ENCODE measurements around the gene SLC35F4.

Gene SLC35F4

GRCh38 chr14:57816568-57817284, 49.2 kb downstream of the SLC35F4 start:
- Histone ChIP-seq H3K9me2 (replicated peaks; ENCODE audit: insufficient read depth, low read length) (no peaks in the 10 kb centered on the region), H3K4me1 (ENCODE audit: low read length) (no peaks in the 10 kb centered on the region), H3K9ac (ENCODE audit: low read length) (no peak overlapping the region), H3K9me3 (replicated peaks; ENCODE audit: insufficient read depth, low read length) (no peaks in the 10 kb centered on the region), H2AFZ (ENCODE audit: low read length) (no peak overlapping the region), H3K4me2 (ENCODE audit: low read depth, low read length) (no peak overlapping the region), H3K27me3 (replicated peaks; ENCODE audit: insufficient read depth, low read length) (no peaks in the 10 kb centered on the region), H3K79me2 (ENCODE audit: low read length) (no peaks in the 10 kb centered on the region), H3K27ac (ENCODE audit: low read length) (no peak overlapping the region), H3K36me3 (replicated peaks; ENCODE audit: insufficient read depth, low read length) (no peaks in the 10 kb centered on the region), H3F3A (ENCODE audit: insufficient read depth, low read length) (no peaks in the 10 kb centered on the region), H3K4me3 (ENCODE audit: low read length) (no peak overlapping the region), H4K20me1 (ENCODE audit: insufficient read depth, low read length) (no peaks in the 10 kb centered on the region)
- no peak for DNase-seq
- TF ChIP-seq CTCF (IDR thresholded peaks at IDR 0.05; ENCODE audit: low read length) (no peak), EZH2phosphoT487 (IDR thresholded peaks at IDR 0.05; ENCODE audit: low read length) (no peak), EZH2 (optimal IDR thresholded peaks at IDR 0.05; ENCODE audit: low read depth, low read length) (no peak)

GRCh38 chr14:57814726-57815125, 51.2 kb downstream of the SLC35F4 start:
- H3K79me2 ChIP-seq (ENCODE audit: low read length), result no peaks in the 10 kb centered on the region
- H3K9ac ChIP-seq (ENCODE audit: low read length), result no peak overlapping the region
- H4K20me1 ChIP-seq (ENCODE audit: insufficient read depth, low read length), result no peaks in the 10 kb centered on the region
- H3K9me3 ChIP-seq (replicated peaks; ENCODE audit: insufficient read depth, low read length), result no peaks in the 10 kb centered on the region
- no peaks in the 10 kb centered on the region for H3K9me2 ChIP-seq (replicated peaks; ENCODE audit: insufficient read depth, low read length)
- H3F3A ChIP-seq (ENCODE audit: insufficient read depth, low read length), result no peaks in the 10 kb centered on the region
- no peaks in the 10 kb centered on the region for H3K4me1 ChIP-seq (ENCODE audit: low read length)
- H3K27ac ChIP-seq (ENCODE audit: low read length), result no peak overlapping the region
- H3K36me3 ChIP-seq (replicated peaks; ENCODE audit: insufficient read depth, low read length), result no peaks in the 10 kb centered on the region
- H3K4me3 ChIP-seq (ENCODE audit: low read length), result no peak overlapping the region
- no peak for TF ChIP-seq EZH2phosphoT487 (IDR thresholded peaks at IDR 0.05; ENCODE audit: low read length)
- TF ChIP-seq CTCF (IDR thresholded peaks at IDR 0.05; ENCODE audit: low read length), result no peak
- TF ChIP-seq EZH2 (optimal IDR thresholded peaks at IDR 0.05; ENCODE audit: low read depth, low read length), result no peak
- no peaks in the 10 kb centered on the region for H3K27me3 ChIP-seq (replicated peaks; ENCODE audit: insufficient read depth, low read length)
- no peak for DNase-seq
- H3K4me2 ChIP-seq (ENCODE audit: low read depth, low read length), result no peak overlapping the region
- H2AFZ ChIP-seq (ENCODE audit: low read length), result no peak overlapping the region

GRCh38 chr14:57812741-57813140, 53.2 kb downstream of the SLC35F4 start:
- H3F3A ChIP-seq (ENCODE audit: insufficient read depth, low read length), result no peaks in the 10 kb centered on the region

More at GRCh38 chr14:57812741-57813140, 53.2 kb downstream of the SLC35F4 start:
- no peak overlapping the region for H3K4me2 ChIP-seq (ENCODE audit: low read depth, low read length)
- H3K9ac ChIP-seq (ENCODE audit: low read length), result no peak overlapping the region
- DNase-seq, result no peak
- no peaks in the 10 kb centered on the region for H3K9me2 ChIP-seq (replicated peaks; ENCODE audit: insufficient read depth, low read length)
- no peak overlapping the region for H3K27ac ChIP-seq (ENCODE audit: low read length)
- no peaks in the 10 kb centered on the region for H3K36me3 ChIP-seq (replicated peaks; ENCODE audit: insufficient read depth, low read length)
- no peak overlapping the region for H2AFZ ChIP-seq (ENCODE audit: low read length)
- H3K4me3 ChIP-seq (ENCODE audit: low read length), result no peak overlapping the region
- no peaks in the 10 kb centered on the region for H4K20me1 ChIP-seq (ENCODE audit: insufficient read depth, low read length)
- no peak for TF ChIP-seq EZH2 (optimal IDR thresholded peaks at IDR 0.05; ENCODE audit: low read depth, low read length)
- TF ChIP-seq CTCF (IDR thresholded peaks at IDR 0.05; ENCODE audit: low read length), result no peak
- TF ChIP-seq EZH2phosphoT487 (IDR thresholded peaks at IDR 0.05; ENCODE audit: low read length), result no peak
- no peaks in the 10 kb centered on the region for H3K4me1 ChIP-seq (ENCODE audit: low read length)
- no peaks in the 10 kb centered on the region for H3K27me3 ChIP-seq (replicated peaks; ENCODE audit: insufficient read depth, low read length)
- H3K79me2 ChIP-seq (ENCODE audit: low read length), result no peaks in the 10 kb centered on the region
- H3K9me3 ChIP-seq (replicated peaks; ENCODE audit: insufficient read depth, low read length), result no peaks in the 10 kb centered on the region

Measured in MM.1S (cell line).